ENCODE results near the gene UPF2. TPM values are rescaled to one million over a fixed set of nuclear protein-coding genes. Genes with fewer than 3 reads are reported as not detected.
A peak's percentile ranks its signal among the peaks of the same experiment; 100 is the strongest.
"Not testable (repeated sequence)": the region's sequence is repeated elsewhere in the genome, so short reads cannot be mapped to it uniquely, and the experiment has no call there.

UPF2 gene
- total RNA-seq, 1 donor from 2014 or later = 10.9 TPM

GRCh38 chr10:12041766-12042408, 722 bp downstream of the UPF2 start:
- DNase-seq (ENCODE audit: low read depth in 2 of 2) = peak; percentile 30 to 44

GRCh38 chr10:12036073-12036655, 6.4 kb downstream of the UPF2 start:
- no peak for DNase-seq (ENCODE audit: low read depth in 2 of 2)

GRCh38 chr10:12031404-12031803, 11.2 kb downstream of the UPF2 start:
- no peak for DNase-seq (ENCODE audit: low read depth in 2 of 2)

- DNase-seq (ENCODE audit: low read depth in 2 of 2) = no peak
Measured at GRCh38 chr10:12027539-12027938, 15.1 kb downstream of the UPF2 start.

GRCh38 chr10:12025591-12025990, 17.0 kb downstream of the UPF2 start:
- no peak for DNase-seq (ENCODE audit: low read depth in 2 of 2)

GRCh38 chr10:12022580-12023257, 19.9 kb downstream of the UPF2 start:
- DNase-seq (ENCODE audit: low read depth in 2 of 2) = no peak

GRCh38 chr10:12020574-12020973, 22.0 kb downstream of the UPF2 start:
- no peak for DNase-seq (ENCODE audit: low read depth in 2 of 2)

GRCh38 chr10:12019283-12019971, 23.2 kb downstream of the UPF2 start:
- no peak for DNase-seq (ENCODE audit: low read depth in 2 of 2)

GRCh38 chr10:12018438-12019282, 23.9 kb downstream of the UPF2 start:
- no peak for DNase-seq (ENCODE audit: low read depth in 2 of 2)

GRCh38 chr10:12013926-12014325, 28.7 kb downstream of the UPF2 start:
- no peak for DNase-seq (ENCODE audit: low read depth in 2 of 2)

GRCh38 chr10:12013391-12013790, 29.2 kb downstream of the UPF2 start:
- DNase-seq (ENCODE audit: low read depth in 2 of 2) = not testable (repeated sequence)

- DNase-seq (ENCODE audit: low read depth in 2 of 2) = no peak
Measured at GRCh38 chr10:12010353-12010752, 32.3 kb downstream of the UPF2 start.

GRCh38 chr10:12008842-12009241, 33.8 kb downstream of the UPF2 start:
- DNase-seq (ENCODE audit: low read depth in 2 of 2) = not testable (repeated sequence)

- no peak for DNase-seq (ENCODE audit: low read depth in 2 of 2)
Measured at GRCh38 chr10:12006671-12007070, 35.9 kb downstream of the UPF2 start.

- peak; percentile 14 to 53 for DNase-seq (ENCODE audit: low read depth in 2 of 2)
Measured at GRCh38 chr10:11993834-11994468, 48.7 kb downstream of the UPF2 start.

GRCh38 chr10:11988924-11989323, 53.7 kb downstream of the UPF2 start:
- no peak for DNase-seq (ENCODE audit: low read depth in 2 of 2)

- DNase-seq (ENCODE audit: low read depth in 2 of 2) = peak; percentile 84 to 90
Measured at GRCh38 chr10:11986593-11987216, 55.9 kb downstream of the UPF2 start.

- no peak for DNase-seq (ENCODE audit: low read depth in 2 of 2)
Measured at GRCh38 chr10:11982253-11982652, 60.4 kb downstream of the UPF2 start.

GRCh38 chr10:11975795-11976194, 66.8 kb downstream of the UPF2 start:
- DNase-seq (ENCODE audit: low read depth in 2 of 2) = no peak

GRCh38 chr10:11972523-11972922, 70.1 kb downstream of the UPF2 start:
- DNase-seq (ENCODE audit: low read depth in 2 of 2) = not testable (repeated sequence)

Data from lung microvascular endothelial cell (primary cell).